Liver (tissue), 9 donors: ENCODE measurements around the gene SLC38A11. TPM values are rescaled to one million over a fixed set of nuclear protein-coding genes. Genes with fewer than 3 reads are reported as not detected.
A peak's percentile ranks its signal among the peaks of the same experiment; 100 is the strongest.

Experiments used
- DNase-seq: peaks from one replicate; pipeline ENCODE4 v3.0.0-alpha.2; 2017; ENCODE audit warnings: low spot score
- H3K27ac ChIP-seq, 2 donors: one replicate each; pipeline ENCODE4 v1.7.0; 2013; ENCODE audit warnings: inconsistent platforms in 2 of 2, low read length in 2 of 2, control low read depth in 1 of 2, low read depth in 1 of 2, mild to moderate bottlenecking in 1 of 2
- H3K27me3 ChIP-seq, 4 donors: one replicate each; pipeline versions ENCODE4 v1.6.1 to v1.7.0; 2013; ENCODE audit warnings: low read length in 3 of 4, inconsistent platforms in 1 of 4, mild to moderate bottlenecking in 1 of 4, moderate library complexity in 1 of 4; ENCODE audit not compliant: control insufficient read depth in 4 of 4, insufficient read depth in 4 of 4
- H3K36me3 ChIP-seq, 4 donors: one replicate each; pipeline versions ENCODE4 v1.6.1 to v1.7.0; 2013; ENCODE audit warnings: low read length in 3 of 4, mild to moderate bottlenecking in 3 of 4, low read depth in 1 of 4, moderate library complexity in 1 of 4; ENCODE audit not compliant: control insufficient read depth in 4 of 4, insufficient read depth in 3 of 4
- H3K4me1 ChIP-seq, 4 donors: one replicate each; pipeline versions ENCODE4 v1.6.1 to v1.7.0; 2013; ENCODE audit warnings: low read length in 3 of 4, mild to moderate bottlenecking in 3 of 4, moderate library complexity in 1 of 4; ENCODE audit not compliant: control insufficient read depth in 4 of 4, insufficient read depth in 4 of 4
- H3K4me3 ChIP-seq, 3 donors: one replicate each; pipeline versions ENCODE4 v1.6.1 to v1.7.0; 2013; ENCODE audit warnings: low read length in 3 of 3, control low read depth in 1 of 3, low read depth in 1 of 3, mild to moderate bottlenecking in 1 of 3
- H3K9ac ChIP-seq, 2 donors: one replicate each; pipeline ENCODE4 v1.7.0; 2013; ENCODE audit warnings: low read length in 2 of 2, mild to moderate bottlenecking in 2 of 2, moderate library complexity in 2 of 2, control low read depth in 1 of 2, low read depth in 1 of 2
- H3K9me3 ChIP-seq, 4 donors: one replicate each; pipeline versions ENCODE4 v1.6.1 to v1.7.0; 2013; ENCODE audit warnings: low read length in 3 of 4; ENCODE audit not compliant: control insufficient read depth in 4 of 4
- EGR1 ChIP-seq, 2 donors: IDR thresholded peaks; 2 replicates each; pipeline ENCODE4 v1.6.1; 2016 to 2018; ENCODE audit warnings: antibody characterized with exemption in 2 of 2, low read depth in 2 of 2
- HNF4A ChIP-seq, 2 donors: conservative IDR thresholded peaks; 2 replicates each; pipeline ENCODE4 v1.6.1; 2016; ENCODE audit warnings: antibody characterized with exemption in 2 of 2, mild to moderate bottlenecking in 2 of 2
- HNF4G ChIP-seq: IDR thresholded peaks from 2 replicates; pipeline ENCODE4 v1.6.1; 2016; ENCODE audit warnings: antibody characterized with exemption
- JUND ChIP-seq, 2 donors: IDR thresholded peaks; 2 replicates each; pipeline ENCODE4 v1.6.1; 2016; ENCODE audit warnings: antibody characterized with exemption in 2 of 2
- RXRA ChIP-seq, 2 donors: IDR thresholded peaks; 2 replicates each; pipeline ENCODE4 v1.6.1; 2017 to 2018; ENCODE audit warnings: antibody characterized with exemption in 2 of 2, mild to moderate bottlenecking in 1 of 2
- TAF1 ChIP-seq: conservative IDR thresholded peaks from 2 replicates; pipeline ENCODE4 v1.6.1; 2016; ENCODE audit warnings: antibody characterized with exemption, mild to moderate bottlenecking
- YY1 ChIP-seq: IDR thresholded peaks from 2 replicates; pipeline ENCODE4 v1.6.1; 2016; ENCODE audit warnings: antibody characterized with exemption, mild to moderate bottlenecking
- WGBS: extraction: QIAGEN DNeasy Blood & Tissue Kit; methylation state at CpG from one replicate; pipeline ENCODE4 v1.1.7; 2013; 5-methylcytosine and 5-hydroxymethylcytosine counted together
- polyA plus RNA-seq, 2 donors: library from polyadenylated mRNA; stranded (reverse) in 1 of 2; unstranded in 1 of 2; fragments of 200-250 nt in 1 of 2; fragments of >200 nt in 1 of 2; fragmentation: Nextera tagmentation in 1 of 2; extraction: Ambion mirVana in 1 of 2; gene quantifications; one replicate each; pipeline versions ENCODE4 v1.2.1 to v1.2.3, GENCODE V29; 2013 to 2015
- total RNA-seq, 2 donors: library from RNA; depleted of rRNA; stranded (reverse); fragments of >200 nt; gene quantifications; one replicate each; pipeline ENCODE4 v1.2.3, GENCODE V29; 2014
- TF ChIP-seq, protein P1 (sequence below): fragments of 150-350 bp; IDR thresholded peaks from 2 replicates; pipeline ENCODE4 v1.5.1; 2017; ENCODE audit warnings: improper control_type of control experiment, low read depth, low read length; ENCODE audit not compliant: missing input control
- TF ChIP-seq, protein P2 (sequence below): IDR thresholded peaks from 2 replicates; pipeline ENCODE4 v1.6.1; 2016; ENCODE audit warnings: antibody characterized with exemption
- TF ChIP-seq, protein P3 (sequence below): IDR thresholded peaks from 2 replicates; pipeline ENCODE4 v1.6.1; 2016; ENCODE audit warnings: antibody characterized with exemption, mild to moderate bottlenecking
- donor health status: healthy.
- donor health status: healthy.
- donor health status: healthy.
- donor health status: healthy.
- donor health status: healthy.

The SLC38A11 gene
- total and polyA plus RNA-seq, 4 donors, result 0.54 to 3.3 (median 2.3) TPM

DNA sequence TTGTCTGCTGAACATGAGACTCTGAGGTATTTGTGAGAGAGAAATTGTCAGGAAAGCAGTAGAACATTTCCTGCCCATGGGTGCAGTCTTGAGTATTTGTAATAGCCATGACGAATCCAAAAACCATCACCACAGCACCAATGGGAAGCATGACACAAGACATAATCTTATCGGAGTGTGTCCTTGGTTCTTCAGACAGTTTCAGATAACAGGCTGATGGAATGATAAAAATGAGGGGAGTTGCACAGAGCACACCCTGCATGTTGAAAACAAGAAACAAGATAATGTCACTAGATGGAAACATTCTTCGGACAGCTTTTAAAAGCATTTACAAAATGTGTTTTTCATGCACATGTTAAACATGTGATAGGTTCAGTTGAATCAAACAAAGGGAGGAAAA lies 56.9 kb downstream of the SLC38A11 start:
- Histone ChIP-seq H3K9me3 (no peaks in the 10 kb centered on the region), H3K4me1 (no peaks in the 10 kb centered on the region), H3K36me3 (no peaks in the 10 kb centered on the region), H3K9ac (no peak overlapping the region), H3K4me3 (no peak overlapping the region), H3K27me3 (no peaks in the 10 kb centered on the region), H3K27ac (no peak overlapping the region)
- DNase-seq, result no peak
- WGBS, result 70% methylated on average over 3 of the region's 3 CpGs
- TF ChIP-seq HNF4A (conservative IDR thresholded peaks at IDR 0.05), result no peak

DNA sequence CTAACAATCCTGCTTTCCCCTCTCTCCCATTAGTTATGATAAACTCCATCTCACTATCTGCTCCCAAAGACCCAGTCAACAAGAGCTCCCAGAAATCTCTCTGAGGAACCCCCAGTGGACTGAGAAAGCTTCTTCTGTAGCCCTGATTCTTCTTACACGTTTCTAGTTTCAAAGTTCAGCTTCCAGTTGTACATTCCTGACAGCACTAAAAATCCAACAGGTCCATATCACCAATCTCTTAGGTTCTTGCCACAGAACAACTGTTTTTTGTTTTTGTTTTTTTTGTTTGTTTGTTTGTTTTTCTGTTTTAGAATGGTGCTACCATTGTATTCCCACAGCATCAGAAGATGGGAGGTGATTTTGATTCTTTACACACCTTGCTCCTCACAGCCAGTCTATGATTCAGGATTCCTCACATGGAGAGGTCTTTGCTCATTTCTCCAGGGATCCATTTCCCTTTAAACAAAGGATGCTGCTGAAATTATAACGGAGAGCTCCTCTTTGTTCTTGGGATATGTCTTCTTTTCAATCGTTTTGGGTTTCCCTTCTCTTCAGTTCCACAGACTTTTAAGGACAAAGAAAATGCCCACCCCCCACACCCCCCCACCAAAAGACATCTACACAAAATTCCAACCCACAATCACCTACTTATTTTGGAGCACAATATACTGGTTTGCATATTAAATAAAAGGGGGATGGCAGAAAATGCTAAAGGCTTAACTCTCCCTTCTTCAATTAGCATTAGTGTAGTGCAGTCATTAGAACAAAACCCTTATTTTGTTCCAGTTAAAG lies 57.7 kb downstream of the SLC38A11 start:
- H3K27ac ChIP-seq, result no peak overlapping the region
- 64% methylated on average over 3 of the region's 3 CpGs for WGBS

DNA sequence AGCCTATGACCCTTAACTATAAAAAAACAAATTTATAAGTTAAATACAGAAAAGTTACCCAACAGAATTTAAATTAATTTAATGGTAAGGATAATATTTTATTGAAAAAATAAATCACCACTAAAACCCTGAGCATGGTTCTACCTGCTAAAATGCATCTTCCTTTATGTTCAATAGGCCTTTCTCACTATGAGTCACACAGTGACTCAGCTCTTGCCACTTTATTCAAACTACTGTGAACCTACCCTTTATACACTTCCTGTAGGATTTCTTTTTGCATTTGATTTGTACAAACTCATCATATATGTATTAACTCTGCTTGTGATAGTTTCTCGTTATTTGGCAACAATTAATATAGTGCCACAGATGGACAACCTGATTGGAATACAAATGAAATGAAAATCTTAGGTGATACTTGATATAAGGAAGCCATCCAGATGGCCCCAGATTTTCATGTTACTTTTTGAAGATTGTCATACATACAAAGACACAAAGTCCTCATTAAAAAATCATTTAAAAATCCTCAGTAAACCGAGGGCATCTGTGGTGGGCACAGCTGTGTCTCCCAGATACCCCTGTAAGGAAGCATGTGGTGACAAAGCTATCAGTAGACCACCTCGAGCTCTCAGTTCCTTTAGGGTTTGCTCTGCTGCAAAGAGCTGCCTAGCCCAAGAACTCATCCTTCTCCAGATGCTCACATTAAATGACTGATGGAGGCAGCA lies 58.5 kb downstream of the SLC38A11 start:
- Histone ChIP-seq H3K9ac (no peak overlapping the region), H3K27ac (no peak overlapping the region), H3K4me1 (no peaks in the 10 kb centered on the region), H3K36me3 (no peaks in the 10 kb centered on the region), H3K27me3 (no peaks in the 10 kb centered on the region), H3K9me3 (no peaks in the 10 kb centered on the region), H3K4me3 (no peak overlapping the region)
- no peak for TF ChIP-seq YY1
- peak; percentile 32 to 84 for TF ChIP-seq JUND (IDR thresholded peaks at IDR 0.05)
- no peak for TF ChIP-seq RXRA (IDR thresholded peaks at IDR 0.05)
- DNase-seq, result no peak
- WGBS, result 50% methylated on average over 3 of the region's 3 CpGs

More for the DNA sequence above, 57.7 kb downstream of the SLC38A11 start:
- Histone ChIP-seq H3K27me3 (no peaks in the 10 kb centered on the region), H3K9ac (no peak overlapping the region), H3K9me3 (no peaks in the 10 kb centered on the region), H3K36me3 (no peaks in the 10 kb centered on the region), H3K4me1 (no peaks in the 10 kb centered on the region), H3K4me3 (no peak overlapping the region)
- DNase-seq, result no peak
- no peak for TF ChIP-seq RXRA (IDR thresholded peaks at IDR 0.05)
- no peak for TF ChIP-seq TAF1
- TF ChIP-seq, protein P1, sequence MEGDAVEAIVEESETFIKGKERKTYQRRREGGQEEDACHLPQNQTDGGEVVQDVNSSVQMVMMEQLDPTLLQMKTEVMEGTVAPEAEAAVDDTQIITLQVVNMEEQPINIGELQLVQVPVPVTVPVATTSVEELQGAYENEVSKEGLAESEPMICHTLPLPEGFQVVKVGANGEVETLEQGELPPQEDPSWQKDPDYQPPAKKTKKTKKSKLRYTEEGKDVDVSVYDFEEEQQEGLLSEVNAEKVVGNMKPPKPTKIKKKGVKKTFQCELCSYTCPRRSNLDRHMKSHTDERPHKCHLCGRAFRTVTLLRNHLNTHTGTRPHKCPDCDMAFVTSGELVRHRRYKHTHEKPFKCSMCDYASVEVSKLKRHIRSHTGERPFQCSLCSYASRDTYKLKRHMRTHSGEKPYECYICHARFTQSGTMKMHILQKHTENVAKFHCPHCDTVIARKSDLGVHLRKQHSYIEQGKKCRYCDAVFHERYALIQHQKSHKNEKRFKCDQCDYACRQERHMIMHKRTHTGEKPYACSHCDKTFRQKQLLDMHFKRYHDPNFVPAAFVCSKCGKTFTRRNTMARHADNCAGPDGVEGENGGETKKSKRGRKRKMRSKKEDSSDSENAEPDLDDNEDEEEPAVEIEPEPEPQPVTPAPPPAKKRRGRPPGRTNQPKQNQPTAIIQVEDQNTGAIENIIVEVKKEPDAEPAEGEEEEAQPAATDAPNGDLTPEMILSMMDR, result no peak
- no peak for TF ChIP-seq YY1

DNA sequence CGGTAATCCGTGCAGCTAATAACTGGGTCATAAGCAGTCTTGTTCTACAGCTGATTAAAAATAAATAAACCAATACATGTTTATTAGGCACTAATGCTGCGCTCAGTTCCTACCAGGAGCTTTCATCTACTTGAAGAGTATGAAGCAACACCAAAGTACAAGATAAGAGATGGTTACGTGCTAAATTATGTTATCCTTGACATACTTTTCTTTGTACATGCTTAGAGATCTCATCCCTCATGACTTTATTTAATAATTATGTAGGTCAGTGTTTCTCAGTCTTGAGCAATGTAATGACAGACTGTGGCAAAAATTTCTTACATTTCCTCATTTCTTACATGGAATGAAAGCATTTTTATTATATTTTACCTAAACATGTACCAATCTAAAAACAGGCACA lies 59.1 kb downstream of the SLC38A11 start:
- Histone ChIP-seq H3K27ac (no peak overlapping the region), H3K36me3 (no peaks in the 10 kb centered on the region), H3K4me3 (no peak overlapping the region), H3K27me3 (no peaks in the 10 kb centered on the region), H3K9ac (no peak overlapping the region), H3K9me3 (no peaks in the 10 kb centered on the region), H3K4me1 (no peaks in the 10 kb centered on the region)
- no peak for TF ChIP-seq HNF4G
- TF ChIP-seq, protein P2, sequence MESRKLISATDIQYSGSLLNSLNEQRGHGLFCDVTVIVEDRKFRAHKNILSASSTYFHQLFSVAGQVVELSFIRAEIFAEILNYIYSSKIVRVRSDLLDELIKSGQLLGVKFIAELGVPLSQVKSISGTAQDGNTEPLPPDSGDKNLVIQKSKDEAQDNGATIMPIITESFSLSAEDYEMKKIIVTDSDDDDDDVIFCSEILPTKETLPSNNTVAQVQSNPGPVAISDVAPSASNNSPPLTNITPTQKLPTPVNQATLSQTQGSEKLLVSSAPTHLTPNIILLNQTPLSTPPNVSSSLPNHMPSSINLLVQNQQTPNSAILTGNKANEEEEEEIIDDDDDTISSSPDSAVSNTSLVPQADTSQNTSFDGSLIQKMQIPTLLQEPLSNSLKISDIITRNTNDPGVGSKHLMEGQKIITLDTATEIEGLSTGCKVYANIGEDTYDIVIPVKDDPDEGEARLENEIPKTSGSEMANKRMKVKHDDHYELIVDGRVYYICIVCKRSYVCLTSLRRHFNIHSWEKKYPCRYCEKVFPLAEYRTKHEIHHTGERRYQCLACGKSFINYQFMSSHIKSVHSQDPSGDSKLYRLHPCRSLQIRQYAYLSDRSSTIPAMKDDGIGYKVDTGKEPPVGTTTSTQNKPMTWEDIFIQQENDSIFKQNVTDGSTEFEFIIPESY, result no peak
- TF ChIP-seq, protein P3, sequence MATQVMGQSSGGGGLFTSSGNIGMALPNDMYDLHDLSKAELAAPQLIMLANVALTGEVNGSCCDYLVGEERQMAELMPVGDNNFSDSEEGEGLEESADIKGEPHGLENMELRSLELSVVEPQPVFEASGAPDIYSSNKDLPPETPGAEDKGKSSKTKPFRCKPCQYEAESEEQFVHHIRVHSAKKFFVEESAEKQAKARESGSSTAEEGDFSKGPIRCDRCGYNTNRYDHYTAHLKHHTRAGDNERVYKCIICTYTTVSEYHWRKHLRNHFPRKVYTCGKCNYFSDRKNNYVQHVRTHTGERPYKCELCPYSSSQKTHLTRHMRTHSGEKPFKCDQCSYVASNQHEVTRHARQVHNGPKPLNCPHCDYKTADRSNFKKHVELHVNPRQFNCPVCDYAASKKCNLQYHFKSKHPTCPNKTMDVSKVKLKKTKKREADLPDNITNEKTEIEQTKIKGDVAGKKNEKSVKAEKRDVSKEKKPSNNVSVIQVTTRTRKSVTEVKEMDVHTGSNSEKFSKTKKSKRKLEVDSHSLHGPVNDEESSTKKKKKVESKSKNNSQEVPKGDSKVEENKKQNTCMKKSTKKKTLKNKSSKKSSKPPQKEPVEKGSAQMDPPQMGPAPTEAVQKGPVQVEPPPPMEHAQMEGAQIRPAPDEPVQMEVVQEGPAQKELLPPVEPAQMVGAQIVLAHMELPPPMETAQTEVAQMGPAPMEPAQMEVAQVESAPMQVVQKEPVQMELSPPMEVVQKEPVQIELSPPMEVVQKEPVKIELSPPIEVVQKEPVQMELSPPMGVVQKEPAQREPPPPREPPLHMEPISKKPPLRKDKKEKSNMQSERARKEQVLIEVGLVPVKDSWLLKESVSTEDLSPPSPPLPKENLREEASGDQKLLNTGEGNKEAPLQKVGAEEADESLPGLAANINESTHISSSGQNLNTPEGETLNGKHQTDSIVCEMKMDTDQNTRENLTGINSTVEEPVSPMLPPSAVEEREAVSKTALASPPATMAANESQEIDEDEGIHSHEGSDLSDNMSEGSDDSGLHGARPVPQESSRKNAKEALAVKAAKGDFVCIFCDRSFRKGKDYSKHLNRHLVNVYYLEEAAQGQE, result no peak
- no peak for TF ChIP-seq EGR1 (IDR thresholded peaks at IDR 0.05; ENCODE audit: low read depth in 2 of 2)
- WGBS, result 95% methylated on average over 4 of the region's 4 CpGs
- DNase-seq, result no peak
